AG09319 (cell line): ENCODE measurements around the gene RESP18.

Experiments used
- DNase-seq: peaks from one replicate; pipeline ENCODE4 v3.0.0-alpha.2; 2010; ENCODE audit warnings: low read depth; ENCODE audit errors: extremely low read depth
- TF ChIP-seq, protein P1 (sequence below): IDR thresholded peaks from 2 replicates; pipeline ENCODE4 v1.5.1; 2011; ENCODE audit warnings: low read depth, mild to moderate bottlenecking, inconsistent platforms, low read length, moderate library complexity

RESP18 gene

DNA sequence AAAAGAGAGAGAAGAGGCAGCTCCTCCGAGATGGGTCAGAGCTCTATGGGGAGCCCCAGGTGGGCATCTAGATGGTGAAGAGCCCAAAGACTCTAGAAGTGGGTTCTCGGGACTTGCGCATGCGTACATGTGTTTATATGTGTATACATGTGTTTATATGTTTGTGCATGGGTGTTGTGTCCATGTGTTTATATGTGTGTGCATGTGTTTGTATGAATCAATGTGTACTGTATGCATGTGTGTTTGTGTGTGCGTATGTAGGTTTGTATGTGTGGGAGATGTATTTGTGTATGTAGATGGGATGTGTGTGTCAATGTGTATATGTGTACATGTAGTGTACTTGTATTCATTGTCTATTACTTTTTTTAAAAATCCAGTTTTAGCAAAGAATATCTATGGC, 29.5 kb upstream of the RESP18 start:
- TF ChIP-seq, protein P1, sequence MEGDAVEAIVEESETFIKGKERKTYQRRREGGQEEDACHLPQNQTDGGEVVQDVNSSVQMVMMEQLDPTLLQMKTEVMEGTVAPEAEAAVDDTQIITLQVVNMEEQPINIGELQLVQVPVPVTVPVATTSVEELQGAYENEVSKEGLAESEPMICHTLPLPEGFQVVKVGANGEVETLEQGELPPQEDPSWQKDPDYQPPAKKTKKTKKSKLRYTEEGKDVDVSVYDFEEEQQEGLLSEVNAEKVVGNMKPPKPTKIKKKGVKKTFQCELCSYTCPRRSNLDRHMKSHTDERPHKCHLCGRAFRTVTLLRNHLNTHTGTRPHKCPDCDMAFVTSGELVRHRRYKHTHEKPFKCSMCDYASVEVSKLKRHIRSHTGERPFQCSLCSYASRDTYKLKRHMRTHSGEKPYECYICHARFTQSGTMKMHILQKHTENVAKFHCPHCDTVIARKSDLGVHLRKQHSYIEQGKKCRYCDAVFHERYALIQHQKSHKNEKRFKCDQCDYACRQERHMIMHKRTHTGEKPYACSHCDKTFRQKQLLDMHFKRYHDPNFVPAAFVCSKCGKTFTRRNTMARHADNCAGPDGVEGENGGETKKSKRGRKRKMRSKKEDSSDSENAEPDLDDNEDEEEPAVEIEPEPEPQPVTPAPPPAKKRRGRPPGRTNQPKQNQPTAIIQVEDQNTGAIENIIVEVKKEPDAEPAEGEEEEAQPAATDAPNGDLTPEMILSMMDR, result no peak
- DNase-seq, result no peak

DNA sequence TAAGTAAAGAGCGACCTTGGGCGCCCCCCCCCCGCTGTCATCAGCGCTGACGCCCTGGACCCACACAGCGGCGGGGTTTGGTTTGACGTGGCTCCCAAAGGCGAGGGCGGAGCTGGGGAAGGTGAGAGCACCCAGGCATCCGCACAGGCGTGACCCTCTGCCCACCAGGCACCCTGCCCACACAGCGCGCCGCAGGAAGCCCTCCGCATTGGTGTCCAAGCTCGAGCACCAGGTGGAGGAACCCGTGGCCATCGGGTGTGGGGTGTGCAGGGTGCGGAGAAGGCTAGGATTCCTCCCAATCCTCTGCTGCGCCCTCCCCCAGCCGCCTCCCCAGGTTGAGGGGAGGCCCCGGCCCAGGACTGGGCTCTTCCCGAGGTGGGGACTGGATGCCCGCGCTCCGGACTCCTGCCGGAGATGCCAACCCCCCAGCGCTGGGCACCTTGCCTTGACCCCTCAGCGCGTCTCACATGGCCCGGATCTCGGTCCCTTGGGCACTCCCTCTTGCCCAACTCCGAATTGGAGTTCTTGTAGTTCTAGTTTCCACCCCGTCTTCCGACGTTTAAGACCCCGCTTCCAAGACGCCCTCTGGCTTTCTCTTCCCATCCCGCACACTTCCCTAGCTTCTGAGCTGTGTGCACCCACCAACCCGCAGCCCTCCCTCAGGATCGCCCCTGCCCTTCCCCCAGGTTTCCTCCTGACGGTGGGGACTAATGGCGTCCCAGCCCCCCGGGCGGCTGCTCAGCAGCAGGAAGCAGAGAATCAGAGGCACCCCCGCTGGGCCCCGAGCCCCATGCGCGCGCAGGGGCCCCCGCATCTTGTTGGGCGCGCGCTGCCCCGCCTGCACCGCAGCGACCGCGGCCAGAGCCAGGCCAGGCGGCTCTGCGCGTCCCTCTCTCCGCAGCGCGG, 25.9 kb upstream of the RESP18 start:
- no peak for DNase-seq
- TF ChIP-seq, protein P1, result no peak

DNA sequence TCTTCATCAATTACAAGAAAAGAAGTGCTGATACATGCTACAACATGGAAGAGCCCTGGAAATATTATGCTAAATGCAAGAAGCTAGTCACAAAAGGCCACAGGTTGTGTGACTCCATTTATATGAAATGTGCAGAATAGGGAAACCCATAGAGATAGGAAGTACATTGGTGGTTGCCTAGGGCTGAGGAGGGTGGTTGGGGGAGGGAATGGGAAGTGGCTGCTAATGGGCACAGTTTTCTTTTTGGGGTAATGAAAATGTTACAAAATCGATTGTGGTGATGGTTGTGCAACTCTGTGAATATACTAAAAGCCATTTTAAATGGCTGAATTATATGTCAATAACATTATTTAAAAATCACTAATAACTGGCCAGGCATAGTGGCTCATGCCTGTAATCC, 24.3 kb upstream of the RESP18 start:
- TF ChIP-seq, protein P1, result no peak
- no peak for DNase-seq

DNA sequence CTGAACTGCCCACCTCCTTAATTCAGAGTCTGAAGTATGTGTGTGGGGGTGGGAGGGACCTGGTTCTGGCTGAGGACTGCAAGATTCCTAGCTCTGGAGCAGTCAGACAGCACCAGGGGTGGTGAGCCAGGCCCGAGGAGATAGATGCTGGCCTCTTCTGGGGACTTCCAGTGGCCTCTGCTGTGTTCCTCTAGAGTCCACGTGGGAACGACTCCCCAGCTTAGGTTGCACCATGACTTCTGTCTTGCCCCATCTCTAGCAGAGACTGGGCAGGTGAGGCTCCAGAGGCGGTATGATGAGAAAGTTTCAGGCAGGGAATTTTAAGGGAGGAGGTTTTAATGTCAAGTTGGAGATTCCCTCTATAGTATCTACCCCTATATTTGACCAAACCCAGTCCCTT, 22.0 kb upstream of the RESP18 start:
- TF ChIP-seq, protein P1, result no peak
- no peak for DNase-seq

DNA sequence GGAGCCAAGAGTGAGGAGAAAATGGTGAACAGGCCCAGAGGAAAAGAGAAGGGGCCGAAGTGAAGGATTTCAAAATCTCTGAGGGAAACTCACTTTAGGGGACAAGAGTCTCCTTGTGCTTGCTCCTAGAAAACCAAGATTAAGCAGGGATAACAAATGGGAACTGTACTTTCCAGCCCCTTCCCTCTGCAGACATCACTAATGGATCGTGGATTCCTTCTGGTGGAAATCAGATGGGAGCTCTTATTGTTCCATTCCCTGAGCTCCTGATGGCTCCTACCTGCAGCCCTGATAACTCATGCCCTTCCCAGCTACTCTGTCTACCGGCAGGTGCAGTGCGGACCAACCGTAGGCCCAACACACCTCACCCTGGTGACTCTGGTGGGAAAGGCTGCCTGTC, 20.6 kb upstream of the RESP18 start:
- TF ChIP-seq, protein P1, result no peak
- no peak for DNase-seq

DNA sequence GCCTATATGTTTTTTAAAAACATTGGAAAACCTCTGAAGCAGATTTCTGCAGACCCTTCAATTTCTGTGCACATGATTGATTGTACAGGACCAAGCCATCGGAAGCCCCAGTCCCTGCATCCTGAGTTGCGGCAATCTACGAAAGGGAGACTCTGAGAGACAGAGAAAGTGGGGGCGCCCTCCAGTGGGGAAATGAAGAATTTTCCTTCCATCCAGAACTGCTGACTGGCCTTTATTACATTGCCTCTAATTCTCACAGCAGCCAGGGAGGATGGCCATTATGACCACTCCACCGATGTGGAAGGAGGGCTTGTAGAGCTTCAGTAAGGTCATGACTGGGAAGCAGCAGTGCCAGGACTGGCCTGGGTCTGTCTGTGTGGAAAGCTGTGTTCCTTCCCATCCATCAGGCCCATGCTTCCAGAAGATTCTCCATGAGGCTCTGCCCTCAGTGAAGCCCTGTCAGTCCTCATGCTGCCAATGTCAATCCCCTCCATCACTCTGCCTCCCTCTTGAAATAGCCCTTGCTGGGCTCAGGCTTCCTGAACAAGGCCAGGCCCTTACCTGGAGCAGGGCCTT, 20.0 kb upstream of the RESP18 start:
- DNase-seq, result no peak

More for the DNA sequence above, 20.0 kb upstream of the RESP18 start:
- TF ChIP-seq, protein P1, result peak; percentile 58
